GM20000 (cell line): ENCODE measurements around the gene IRF2.

Source experiments
- DNase-seq: peaks from one replicate; pipeline ENCODE4 v3.0.0; 2012; ENCODE audit warnings: low spot score
- TF ChIP-seq, protein P1 (sequence below): IDR thresholded peaks from 2 replicates; pipeline ENCODE4 v1.5.1; 2012; ENCODE audit warnings: mild to moderate bottlenecking, control low read depth; ENCODE audit errors: extremely low read depth, missing control alignments

IRF2 gene

DNA sequence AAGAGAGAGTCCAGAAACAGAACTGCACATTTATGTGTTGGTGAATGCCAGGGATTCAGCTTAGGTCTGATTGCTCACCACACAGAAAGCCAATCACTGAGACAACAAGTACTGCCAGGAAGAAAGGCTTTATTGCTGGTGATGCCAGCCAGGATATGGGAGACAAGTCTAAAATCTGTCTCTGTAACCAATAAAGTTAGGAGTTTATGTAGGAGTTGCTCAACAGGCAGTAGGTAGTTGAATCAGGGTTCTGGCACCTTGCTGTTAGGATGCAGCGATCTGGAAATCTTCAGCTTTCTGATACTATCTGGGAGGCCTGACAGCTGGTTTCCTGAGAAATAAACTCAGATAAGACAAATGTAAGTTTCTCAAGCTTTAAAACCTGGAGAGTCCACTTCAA, 136.4 kb downstream of the IRF2 start:
- TF ChIP-seq, protein P1, sequence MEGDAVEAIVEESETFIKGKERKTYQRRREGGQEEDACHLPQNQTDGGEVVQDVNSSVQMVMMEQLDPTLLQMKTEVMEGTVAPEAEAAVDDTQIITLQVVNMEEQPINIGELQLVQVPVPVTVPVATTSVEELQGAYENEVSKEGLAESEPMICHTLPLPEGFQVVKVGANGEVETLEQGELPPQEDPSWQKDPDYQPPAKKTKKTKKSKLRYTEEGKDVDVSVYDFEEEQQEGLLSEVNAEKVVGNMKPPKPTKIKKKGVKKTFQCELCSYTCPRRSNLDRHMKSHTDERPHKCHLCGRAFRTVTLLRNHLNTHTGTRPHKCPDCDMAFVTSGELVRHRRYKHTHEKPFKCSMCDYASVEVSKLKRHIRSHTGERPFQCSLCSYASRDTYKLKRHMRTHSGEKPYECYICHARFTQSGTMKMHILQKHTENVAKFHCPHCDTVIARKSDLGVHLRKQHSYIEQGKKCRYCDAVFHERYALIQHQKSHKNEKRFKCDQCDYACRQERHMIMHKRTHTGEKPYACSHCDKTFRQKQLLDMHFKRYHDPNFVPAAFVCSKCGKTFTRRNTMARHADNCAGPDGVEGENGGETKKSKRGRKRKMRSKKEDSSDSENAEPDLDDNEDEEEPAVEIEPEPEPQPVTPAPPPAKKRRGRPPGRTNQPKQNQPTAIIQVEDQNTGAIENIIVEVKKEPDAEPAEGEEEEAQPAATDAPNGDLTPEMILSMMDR: no peak
- DNase-seq: no peak
